ENCODE measurements around the gene AKR1B1. TPM values are rescaled to one million over a fixed set of nuclear protein-coding genes. Genes with fewer than 3 reads are reported as not detected.

Gene AKR1B1
- total RNA-seq, 1 donor from 2014 or later = 99.8 TPM

DNA sequence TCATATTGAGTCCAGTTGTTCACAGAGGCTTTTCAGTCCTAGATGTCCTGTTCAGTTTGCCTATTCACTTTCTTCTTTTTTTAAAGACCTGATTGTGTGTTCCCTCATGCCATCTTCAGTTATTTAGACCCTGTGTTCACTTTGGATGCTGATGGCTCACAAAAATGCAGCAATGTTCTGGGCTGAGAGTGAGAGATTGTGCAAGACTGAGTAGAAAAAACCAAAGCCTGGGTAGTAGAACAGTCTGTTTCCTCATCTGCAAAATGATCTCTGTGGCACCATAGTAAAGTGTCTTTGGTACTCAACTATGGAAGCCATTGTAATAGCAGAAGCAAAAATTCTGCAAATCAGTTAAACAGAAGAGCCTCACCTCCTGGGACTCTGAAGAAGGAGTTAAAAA lies 43.2 kb downstream of the AKR1B1 start:
- H3K4me1 Mint-ChIP-seq (ENCODE audit: low read depth) = peaks cover 12% of the 10 kb centered on the region
- TF ChIP-seq, protein P1, sequence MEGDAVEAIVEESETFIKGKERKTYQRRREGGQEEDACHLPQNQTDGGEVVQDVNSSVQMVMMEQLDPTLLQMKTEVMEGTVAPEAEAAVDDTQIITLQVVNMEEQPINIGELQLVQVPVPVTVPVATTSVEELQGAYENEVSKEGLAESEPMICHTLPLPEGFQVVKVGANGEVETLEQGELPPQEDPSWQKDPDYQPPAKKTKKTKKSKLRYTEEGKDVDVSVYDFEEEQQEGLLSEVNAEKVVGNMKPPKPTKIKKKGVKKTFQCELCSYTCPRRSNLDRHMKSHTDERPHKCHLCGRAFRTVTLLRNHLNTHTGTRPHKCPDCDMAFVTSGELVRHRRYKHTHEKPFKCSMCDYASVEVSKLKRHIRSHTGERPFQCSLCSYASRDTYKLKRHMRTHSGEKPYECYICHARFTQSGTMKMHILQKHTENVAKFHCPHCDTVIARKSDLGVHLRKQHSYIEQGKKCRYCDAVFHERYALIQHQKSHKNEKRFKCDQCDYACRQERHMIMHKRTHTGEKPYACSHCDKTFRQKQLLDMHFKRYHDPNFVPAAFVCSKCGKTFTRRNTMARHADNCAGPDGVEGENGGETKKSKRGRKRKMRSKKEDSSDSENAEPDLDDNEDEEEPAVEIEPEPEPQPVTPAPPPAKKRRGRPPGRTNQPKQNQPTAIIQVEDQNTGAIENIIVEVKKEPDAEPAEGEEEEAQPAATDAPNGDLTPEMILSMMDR (IDR thresholded peaks at IDR 0.05; ENCODE audit: unreplicated experiment) = no peak
- no peak for DNase-seq (ENCODE audit: low spot score, unreplicated experiment)
- H3K27ac Mint-ChIP-seq = no peak overlapping the region
- no peaks in the 10 kb centered on the region for H3K36me3 Mint-ChIP-seq (ENCODE audit: insufficient read depth)
- no peaks in the 10 kb centered on the region for H3K9me3 Mint-ChIP-seq (ENCODE audit: low read depth)
- peaks cover 19% of the 10 kb centered on the region for H3K27me3 Mint-ChIP-seq
- H3K4me3 Mint-ChIP-seq (ENCODE audit: low read depth) = no peak overlapping the region

DNA sequence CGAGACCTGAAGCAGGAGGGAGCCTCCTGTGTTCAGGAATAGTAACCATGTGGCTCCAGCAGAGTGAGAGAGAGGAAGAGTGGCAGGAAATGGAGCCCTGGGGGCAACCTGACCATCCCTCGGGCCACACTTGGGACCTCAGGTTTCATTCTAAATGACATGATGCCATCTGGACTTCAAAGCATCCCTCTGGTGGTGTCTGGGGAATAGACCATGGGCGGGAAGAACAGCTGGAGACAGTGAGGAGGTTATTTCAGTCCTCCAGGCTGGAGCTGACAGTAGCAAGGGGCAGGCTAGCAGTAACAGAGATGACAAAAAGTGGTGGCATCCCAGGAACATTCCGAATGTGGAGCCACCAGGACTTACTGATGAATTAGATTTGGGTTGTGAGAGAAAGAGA lies 44.8 kb downstream of the AKR1B1 start:
- Mint-ChIP-seq H3K27me3 (peaks cover 19% of the 10 kb centered on the region), H3K9me3 (ENCODE audit: low read depth) (no peaks in the 10 kb centered on the region), H3K36me3 (ENCODE audit: insufficient read depth) (no peaks in the 10 kb centered on the region), H3K27ac (no peak overlapping the region), H3K4me1 (ENCODE audit: low read depth) (peaks cover 2% of the 10 kb centered on the region), H3K4me3 (ENCODE audit: low read depth) (no peak overlapping the region)
- DNase-seq (ENCODE audit: low spot score, unreplicated experiment) = no peak
- TF ChIP-seq, protein P1 (IDR thresholded peaks at IDR 0.05; ENCODE audit: unreplicated experiment) = no peak

DNA sequence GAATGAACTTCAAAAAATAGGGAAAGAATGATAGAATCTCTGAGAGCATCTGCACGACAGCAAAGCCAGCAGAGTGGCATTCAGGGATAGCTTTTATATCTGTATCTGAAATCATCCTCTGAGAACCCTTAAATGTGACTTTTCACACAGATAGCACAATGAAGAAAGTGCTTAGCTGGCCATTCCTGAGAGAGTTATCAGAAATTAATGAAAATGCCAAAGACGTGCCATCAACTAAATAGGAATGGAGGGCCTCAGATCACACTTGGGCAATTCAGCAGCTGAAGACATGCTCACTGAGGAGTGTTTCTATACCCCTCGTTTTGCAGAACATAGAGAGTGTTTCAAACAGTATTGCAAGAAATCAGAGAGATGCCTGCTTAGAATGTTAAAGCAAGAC lies 51.6 kb downstream of the AKR1B1 start:
- H3K27me3 Mint-ChIP-seq = peaks cover 9% of the 10 kb centered on the region
- no peak overlapping the region for H3K27ac Mint-ChIP-seq
- H3K4me3 Mint-ChIP-seq (ENCODE audit: low read depth) = no peak overlapping the region
- no peaks in the 10 kb centered on the region for H3K9me3 Mint-ChIP-seq (ENCODE audit: low read depth)
- H3K4me1 Mint-ChIP-seq (ENCODE audit: low read depth) = no peaks in the 10 kb centered on the region
- DNase-seq (ENCODE audit: low spot score, unreplicated experiment) = no peak
- no peaks in the 10 kb centered on the region for H3K36me3 Mint-ChIP-seq (ENCODE audit: insufficient read depth)
- TF ChIP-seq, protein P1 (IDR thresholded peaks at IDR 0.05; ENCODE audit: unreplicated experiment) = no peak

DNA sequence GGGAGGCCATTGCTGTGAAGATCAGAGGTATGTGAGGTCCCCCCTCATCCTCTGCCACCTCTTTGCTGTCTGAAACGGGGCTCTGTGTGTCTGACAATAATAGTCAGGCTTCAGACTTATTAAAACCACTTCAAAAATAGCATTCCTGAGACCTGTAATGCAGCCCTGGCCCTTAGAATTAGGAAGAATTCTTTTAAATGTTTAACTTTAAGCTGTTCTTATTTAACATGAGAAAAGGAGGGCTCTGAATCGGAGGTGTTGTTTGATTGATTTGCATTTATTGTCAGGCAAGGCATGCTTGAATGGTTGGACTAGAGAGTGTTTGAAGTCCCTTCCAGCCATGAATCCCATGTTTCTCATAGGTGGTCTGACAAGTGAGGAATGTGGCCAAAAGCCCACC lies 52.5 kb downstream of the AKR1B1 start:
- no peak for DNase-seq (ENCODE audit: low spot score, unreplicated experiment)
- H3K27me3 Mint-ChIP-seq = peaks cover 8% of the 10 kb centered on the region
- H3K4me3 Mint-ChIP-seq (ENCODE audit: low read depth) = no peak overlapping the region
- H3K4me1 Mint-ChIP-seq (ENCODE audit: low read depth) = no peaks in the 10 kb centered on the region
- TF ChIP-seq, protein P1 (IDR thresholded peaks at IDR 0.05; ENCODE audit: unreplicated experiment) = no peak
- no peak overlapping the region for H3K27ac Mint-ChIP-seq
- no peaks in the 10 kb centered on the region for H3K9me3 Mint-ChIP-seq (ENCODE audit: low read depth)
- no peaks in the 10 kb centered on the region for H3K36me3 Mint-ChIP-seq (ENCODE audit: insufficient read depth)

DNA sequence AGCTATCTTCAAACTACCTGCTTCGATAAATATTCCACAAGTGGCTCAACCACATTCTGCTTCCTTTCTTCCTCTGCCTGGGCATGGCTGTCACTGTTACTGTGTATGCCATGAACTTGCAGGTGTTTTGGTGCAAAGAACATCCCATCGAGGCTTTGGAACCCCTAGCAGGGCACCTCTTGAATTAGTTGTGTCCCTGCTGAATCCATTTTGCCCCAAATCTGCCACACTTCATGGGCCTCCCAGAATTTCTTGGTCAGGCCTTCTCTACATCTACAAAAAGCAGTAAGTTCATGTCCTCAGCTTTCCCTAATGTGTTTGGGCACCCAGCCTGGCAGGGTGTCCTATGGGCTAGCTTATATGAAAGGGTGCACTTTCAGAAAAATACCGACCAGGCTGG lies 53.6 kb downstream of the AKR1B1 start:
- Mint-ChIP-seq H3K9me3 (ENCODE audit: low read depth) (no peaks in the 10 kb centered on the region), H3K4me1 (ENCODE audit: low read depth) (no peaks in the 10 kb centered on the region), H3K27ac (no peak overlapping the region), H3K27me3 (peaks cover 8% of the 10 kb centered on the region), H3K36me3 (ENCODE audit: insufficient read depth) (no peaks in the 10 kb centered on the region), H3K4me3 (ENCODE audit: low read depth) (no peak overlapping the region)
- DNase-seq (ENCODE audit: low spot score, unreplicated experiment) = no peak
- TF ChIP-seq, protein P1 (IDR thresholded peaks at IDR 0.05; ENCODE audit: unreplicated experiment) = no peak
